Astrocyte of the spinal cord (primary cell): Measurements from ENCODE around the gene OPCML.

Experiments
- DNase-seq: peaks from one replicate; pipeline ENCODE4 v3.0.0; 2011; ENCODE audit warnings: low read depth, low spot score
- H3K4me3 ChIP-seq: 2 replicates; pipeline ENCODE4 v1.5.1; 2011; ENCODE audit warnings: low read depth, mild to moderate bottlenecking, low read length, moderate library complexity
- in situ Hi-C: cut with HindIII; loops from 2 replicates; pipeline ENCODE4 v1.10.0; 2017; ENCODE audit warnings: low sequenced_read_pairs
- TF ChIP-seq, protein P1 (sequence below): IDR thresholded peaks from 2 replicates; pipeline ENCODE4 v1.5.1; 2012; ENCODE audit warnings: low read depth, mild to moderate bottlenecking, low read length, inconsistent platforms

OPCML gene

DNA sequence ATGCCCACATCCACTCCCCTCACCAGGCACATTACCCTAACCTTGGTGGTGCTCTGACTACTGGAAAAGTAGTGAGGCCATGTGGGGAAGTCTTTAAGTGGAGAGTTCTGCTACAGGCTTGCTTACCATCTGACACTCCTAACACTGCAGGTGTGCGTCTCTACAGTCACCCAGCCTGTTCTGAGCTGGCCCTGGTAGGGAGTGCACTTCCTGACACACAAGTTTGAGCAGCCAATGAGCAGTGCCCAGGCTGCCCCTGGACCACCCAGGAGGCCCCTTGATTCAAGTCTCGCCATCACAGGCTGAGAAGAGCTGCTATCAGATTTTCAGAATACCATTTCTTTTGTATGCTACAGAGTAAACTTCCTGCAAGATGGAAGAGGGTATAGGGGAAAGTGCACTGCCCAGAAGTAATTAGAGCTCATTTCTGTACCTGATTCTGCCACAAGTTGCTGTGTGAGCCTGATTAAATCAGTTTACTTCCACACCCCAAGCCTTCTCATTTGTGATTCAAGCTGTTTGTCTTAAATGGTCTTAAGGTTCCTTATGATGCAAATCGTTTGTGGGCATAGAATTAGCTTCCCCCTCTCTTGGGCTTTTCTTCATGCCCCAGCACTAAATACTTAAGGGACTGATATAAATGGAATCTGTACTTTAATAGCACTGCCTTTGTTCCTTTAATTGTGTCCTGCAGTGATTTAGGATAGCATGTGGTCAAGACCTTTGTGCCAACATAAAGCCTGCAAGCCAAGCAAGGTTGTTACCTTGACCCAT, 22.2 kb downstream of the OPCML start:
- in situ Hi-C loops, result no loop called here
- H3K4me3 ChIP-seq, result no peak overlapping the region
- no peak for DNase-seq
- TF ChIP-seq, protein P1, sequence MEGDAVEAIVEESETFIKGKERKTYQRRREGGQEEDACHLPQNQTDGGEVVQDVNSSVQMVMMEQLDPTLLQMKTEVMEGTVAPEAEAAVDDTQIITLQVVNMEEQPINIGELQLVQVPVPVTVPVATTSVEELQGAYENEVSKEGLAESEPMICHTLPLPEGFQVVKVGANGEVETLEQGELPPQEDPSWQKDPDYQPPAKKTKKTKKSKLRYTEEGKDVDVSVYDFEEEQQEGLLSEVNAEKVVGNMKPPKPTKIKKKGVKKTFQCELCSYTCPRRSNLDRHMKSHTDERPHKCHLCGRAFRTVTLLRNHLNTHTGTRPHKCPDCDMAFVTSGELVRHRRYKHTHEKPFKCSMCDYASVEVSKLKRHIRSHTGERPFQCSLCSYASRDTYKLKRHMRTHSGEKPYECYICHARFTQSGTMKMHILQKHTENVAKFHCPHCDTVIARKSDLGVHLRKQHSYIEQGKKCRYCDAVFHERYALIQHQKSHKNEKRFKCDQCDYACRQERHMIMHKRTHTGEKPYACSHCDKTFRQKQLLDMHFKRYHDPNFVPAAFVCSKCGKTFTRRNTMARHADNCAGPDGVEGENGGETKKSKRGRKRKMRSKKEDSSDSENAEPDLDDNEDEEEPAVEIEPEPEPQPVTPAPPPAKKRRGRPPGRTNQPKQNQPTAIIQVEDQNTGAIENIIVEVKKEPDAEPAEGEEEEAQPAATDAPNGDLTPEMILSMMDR, result no peak

DNA sequence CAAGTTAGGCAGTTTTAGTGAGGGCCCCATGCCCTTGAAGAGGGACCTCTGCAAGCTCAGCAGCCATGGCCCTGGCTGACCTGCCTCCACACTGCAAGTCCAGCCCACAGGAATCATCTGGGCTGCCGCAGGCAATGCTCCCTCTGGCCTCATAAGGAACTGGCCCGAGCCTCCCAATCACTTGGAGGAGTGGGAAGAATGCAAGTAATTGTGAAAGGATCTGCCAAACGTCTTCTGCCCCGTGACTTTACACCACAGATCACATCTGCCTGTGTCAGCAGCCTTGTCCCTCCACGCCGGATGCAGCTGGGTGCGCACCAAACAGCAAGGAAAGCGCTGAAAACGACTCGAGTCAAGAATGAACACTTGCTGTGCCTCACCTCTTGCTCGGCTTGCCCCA, 23.8 kb downstream of the OPCML start:
- TF ChIP-seq, protein P1, result no peak
- in situ Hi-C loops, result no loop called here
- no peak for DNase-seq
- H3K4me3 ChIP-seq, result no peak overlapping the region

DNA sequence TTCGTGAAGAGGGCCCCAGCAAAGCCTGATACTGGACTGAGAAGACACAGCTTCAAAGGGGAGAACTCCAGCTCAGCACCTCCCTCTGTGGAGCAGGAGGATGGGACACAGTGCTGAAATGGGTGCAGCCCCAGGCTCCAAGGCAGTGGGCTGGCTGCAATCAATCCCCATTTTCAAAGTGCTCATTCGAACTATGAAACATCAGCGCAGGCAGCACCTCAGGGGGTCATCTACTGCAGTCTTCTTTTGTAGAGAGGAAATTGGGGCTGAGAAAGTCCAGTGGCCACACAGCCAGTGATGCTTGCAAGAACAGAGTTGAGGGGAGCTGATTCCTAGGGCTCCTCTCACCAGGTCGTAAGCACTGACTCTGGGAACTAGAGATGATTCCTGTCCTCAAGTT, 25.1 kb downstream of the OPCML start:
- TF ChIP-seq, protein P1, result no peak
- H3K4me3 ChIP-seq, result no peak overlapping the region
- in situ Hi-C loops, result no loop called here
- DNase-seq, result no peak

DNA sequence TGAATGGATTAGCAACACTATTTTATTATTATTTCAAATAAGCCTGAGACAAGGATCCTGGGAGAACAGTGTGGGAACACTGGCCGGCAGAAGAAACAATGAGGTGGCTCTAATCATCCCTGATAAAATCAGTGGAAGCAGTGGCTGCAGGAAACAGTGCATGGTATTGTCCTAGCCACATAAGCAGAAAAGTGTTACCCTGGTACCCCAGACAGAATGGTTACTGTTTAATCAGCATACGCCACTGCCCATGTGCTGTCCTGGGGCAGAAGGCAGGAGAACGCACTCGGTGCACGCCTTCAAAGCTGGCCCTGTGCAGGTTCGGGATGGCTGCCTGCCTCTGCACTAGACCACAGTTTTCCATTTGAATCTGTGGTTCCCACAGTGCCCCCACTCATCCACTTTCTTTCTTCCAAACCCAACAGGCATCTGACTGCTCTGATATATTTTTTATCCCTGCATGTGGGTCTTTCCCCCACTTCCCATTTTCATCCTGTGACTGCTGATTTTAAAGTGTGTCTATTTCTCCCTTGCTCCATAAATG, 25.7 kb downstream of the OPCML start:
- H3K4me3 ChIP-seq, result no peak overlapping the region
- in situ Hi-C loops, result no loop called here
- TF ChIP-seq, protein P1, result no peak
- DNase-seq, result no peak

DNA sequence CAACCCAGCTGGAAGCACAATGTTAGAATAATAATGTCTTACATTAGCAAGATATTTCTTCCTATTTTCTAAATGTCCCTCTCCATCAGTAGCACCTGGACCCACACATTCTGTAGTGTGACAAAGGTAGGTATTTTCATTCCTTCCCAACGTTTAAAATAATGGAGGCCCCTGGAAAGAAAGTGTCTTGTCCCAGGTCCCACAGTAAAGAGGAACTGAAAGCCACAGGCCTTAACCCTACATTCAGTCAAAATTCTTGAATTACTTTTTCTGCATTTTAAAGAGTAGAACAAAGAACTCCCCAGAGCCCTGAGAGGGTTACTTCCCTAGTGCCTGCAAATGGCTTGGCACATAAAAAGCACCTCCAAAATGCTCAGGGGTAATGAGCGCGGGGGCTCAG, 26.3 kb downstream of the OPCML start:
- in situ Hi-C loops, result no loop called here
- no peak for DNase-seq
- H3K4me3 ChIP-seq, result no peak overlapping the region
- TF ChIP-seq, protein P1, result no peak

DNA sequence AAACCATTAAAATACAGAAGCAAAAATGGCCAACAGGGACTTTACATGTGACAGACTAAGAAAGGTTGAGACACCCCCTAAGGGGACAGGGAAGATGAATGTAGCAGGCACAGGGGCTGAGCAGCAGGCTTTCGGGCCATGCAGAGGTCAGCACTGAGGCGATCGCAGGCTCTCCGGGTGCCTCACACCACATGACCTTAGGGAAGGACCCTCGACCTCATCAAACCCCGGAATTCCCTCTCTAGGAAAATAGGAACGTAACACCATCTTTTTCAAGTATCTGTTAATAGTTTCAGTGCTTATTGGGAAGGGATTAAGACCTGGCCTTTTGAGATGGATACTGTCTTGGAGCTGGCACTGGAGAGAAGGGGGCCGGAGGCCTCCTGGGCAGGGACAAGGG, 27.4 kb downstream of the OPCML start:
- no peak overlapping the region for H3K4me3 ChIP-seq
- DNase-seq, result no peak
- TF ChIP-seq, protein P1, result no peak
- in situ Hi-C loops, result no loop called here
